SKM-1 treated with dmso at 0.1 percent for 144 hours (cell line): ENCODE results near the gene CAV1.

ENCODE experiments used
- DNase-seq: peaks from one replicate; lab custom pipeline; 2025; ENCODE audit not compliant: unreplicated experiment; lab: John Stamatoyannopoulos, UW

Gene CAV1

DNA sequence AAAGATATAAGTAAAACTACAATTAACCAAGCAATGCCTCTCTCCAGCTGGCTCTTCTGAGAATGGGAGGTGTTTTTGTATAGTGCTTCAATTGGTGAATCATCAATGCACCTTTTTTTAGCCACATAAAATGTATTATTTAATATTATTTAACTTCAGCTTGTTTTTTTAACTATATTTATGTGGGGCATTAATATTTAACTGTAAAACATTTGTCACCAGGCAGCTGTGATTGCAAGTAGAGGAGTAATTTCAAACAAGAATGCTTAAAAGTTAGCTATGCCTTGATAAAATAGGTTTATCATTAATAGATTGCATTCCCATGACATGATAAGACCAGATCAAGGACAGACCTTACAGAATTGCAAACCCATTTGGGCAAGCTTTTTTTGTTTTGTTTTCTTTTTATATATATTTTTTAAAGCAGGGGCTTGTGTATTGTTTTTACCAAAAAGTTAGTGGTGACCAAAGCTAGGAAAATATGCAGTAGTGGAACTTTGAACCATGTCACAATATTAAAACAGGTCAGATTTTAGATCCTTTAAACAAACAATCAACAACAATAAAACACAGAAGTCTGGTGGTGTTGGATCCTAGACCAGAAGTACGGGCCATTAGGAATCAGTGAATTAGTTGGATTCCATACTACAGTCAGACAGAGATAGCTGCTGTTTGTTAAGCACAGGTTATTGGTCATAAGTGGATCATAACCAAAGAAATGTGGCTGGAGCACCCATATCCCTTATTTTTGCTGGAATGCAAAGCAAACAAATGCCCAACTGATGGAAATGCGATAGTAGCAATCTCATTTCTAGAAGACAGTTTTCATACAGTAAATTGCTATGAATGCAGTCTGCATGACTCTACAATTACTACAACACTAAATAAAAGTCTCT is 22.4 kb upstream of the CAV1 start:
- no peak for DNase-seq

DNA sequence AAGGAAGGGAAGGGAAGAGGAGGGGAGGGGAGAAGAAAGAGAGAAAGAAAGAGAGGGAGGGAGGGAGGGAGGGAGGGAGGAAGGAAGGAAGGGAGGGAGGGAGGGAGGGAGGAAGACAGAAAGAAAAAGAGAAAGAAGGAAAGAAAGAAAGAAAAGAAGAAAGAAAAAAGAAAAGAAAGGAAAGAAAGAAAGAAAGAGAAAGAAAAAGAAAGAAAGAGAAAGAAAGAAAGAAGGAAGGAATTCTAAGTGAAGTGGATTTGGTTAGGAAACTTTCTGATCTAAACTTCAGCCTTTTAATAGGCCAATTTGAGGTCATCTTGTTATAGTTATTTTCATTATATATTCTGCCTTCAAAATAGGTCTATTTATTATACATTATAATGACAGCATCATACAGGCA is 21.0 kb upstream of the CAV1 start:
- no peak for DNase-seq

DNA sequence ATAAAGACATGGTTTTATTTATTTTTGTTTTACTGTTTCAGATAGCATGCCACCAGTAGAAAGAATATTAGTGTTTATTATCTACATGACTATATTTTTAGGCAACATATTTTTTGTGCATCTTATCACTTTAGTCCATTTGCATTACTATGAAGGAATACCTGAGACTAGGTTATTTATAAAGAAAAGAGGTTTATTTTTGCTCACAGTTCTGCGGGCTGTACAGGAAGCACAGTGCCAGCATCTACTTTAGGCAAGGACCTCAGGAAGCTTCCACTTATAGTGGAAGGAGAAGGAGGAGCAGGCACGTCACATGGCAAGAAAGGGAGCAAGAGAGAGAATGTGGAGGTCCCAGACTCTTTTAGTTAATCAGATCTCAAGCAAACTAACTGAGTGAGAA is 19.6 kb upstream of the CAV1 start:
- no peak for DNase-seq

DNA sequence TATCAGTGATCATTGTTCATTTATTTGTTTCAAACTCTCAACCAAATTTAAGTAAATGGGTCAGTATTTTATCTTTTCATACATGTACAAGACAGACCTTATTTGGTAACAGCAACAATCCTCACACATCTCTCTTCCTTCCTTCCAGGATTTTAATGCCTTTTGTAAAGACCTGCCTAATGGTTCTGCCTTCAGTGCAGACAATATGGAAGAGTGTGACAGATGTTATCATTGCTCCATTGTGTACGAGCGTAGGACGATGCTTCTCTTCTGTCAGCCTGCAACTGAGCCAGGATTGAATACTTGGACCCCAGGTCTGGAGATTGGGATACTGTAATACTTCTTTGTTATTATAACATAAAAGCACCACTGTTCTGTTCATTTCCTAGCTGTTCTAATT is 19.0 kb upstream of the CAV1 start:
- DNase-seq, result no peak

DNA sequence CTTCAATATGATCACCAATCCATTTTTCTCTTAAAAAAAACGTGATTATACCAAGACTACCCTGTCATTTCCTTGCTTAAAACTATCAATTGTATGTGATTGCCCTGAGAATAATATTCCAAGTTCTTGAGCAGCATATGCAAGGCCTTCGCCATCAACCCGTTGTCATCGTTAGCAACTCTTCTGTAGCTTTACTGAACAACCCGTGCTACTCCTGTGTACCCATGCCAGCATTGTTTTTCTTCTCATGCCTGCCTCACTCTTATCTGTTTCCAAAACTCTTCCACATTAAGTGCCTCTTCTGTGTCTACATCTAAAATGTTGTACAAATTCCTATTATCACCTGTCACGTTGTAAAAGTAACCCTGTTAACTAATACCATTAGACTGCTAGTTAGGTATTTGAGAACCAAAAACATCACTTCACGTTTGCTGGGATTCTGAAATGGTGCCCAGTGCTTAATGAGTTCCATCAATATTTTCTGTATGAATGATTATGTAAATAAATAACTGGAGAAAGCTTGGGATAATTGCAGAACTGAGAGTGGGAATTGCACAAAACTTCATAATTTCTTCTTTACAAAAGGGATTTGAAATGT is 14.8 kb upstream of the CAV1 start:
- DNase-seq, result no peak

DNA sequence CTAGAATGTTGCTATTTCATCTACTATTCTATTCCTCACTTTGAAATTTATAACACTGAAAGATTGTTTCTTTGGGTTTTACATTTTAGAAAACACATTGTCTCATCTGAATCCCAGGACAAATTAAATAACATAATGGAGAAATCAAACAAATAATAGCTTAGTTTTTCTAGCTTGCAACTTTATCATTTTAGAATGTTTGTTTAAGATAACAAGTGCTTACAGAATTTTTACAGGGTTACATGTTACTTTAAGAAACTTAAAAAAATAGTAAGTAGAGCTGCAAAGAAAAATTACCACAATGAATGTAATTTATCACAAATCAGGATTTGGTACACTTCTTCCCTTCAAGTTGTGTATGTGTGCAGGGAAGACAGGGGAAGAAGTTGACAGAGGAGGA is 14.0 kb upstream of the CAV1 start:
- no peak for DNase-seq

DNA sequence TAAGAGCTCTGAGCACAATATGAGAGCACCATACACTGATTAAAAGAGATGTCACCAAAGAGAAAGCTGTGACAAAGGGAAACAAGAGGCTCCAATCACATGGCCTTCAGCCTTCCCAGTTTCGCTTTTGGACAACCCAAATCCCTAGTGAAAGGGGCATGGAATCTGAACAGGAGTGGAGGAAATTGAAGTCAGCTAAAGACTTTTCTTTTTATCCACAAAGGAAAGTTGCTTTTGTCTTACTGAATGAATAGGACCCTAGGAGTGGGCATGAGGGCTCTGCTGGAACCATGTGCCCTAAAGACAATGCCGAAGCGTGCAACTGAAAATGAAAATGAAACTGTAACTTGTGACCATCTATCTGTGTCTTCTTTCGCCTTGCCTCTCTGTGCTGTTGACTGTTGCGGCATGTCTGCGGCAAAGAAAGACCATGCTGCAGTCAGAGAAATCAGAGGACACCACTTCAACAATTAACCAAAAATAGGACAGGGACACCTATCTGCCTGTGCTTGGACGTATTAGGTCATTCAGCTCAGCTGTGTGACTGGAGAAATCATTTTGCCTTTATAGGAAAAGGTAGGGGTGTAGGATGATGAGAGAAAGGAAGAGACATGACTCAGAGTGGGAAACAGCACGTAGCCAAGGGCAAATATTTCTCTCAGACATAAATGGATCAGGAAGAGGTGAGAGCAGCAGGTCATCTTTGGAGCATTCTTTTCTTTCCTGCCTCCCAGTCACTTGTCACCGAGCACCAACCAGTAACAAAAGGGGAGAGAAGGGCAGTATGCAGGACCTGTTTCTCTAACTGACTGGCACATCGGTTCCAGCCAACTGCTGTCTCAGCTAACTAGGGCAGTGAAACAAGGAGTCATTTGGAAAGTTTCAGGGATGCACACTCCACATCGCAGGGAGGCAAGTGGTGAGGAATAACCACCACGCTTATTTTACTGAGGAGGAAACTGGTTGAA is 13.0 kb upstream of the CAV1 start:
- DNase-seq, result no peak

DNA sequence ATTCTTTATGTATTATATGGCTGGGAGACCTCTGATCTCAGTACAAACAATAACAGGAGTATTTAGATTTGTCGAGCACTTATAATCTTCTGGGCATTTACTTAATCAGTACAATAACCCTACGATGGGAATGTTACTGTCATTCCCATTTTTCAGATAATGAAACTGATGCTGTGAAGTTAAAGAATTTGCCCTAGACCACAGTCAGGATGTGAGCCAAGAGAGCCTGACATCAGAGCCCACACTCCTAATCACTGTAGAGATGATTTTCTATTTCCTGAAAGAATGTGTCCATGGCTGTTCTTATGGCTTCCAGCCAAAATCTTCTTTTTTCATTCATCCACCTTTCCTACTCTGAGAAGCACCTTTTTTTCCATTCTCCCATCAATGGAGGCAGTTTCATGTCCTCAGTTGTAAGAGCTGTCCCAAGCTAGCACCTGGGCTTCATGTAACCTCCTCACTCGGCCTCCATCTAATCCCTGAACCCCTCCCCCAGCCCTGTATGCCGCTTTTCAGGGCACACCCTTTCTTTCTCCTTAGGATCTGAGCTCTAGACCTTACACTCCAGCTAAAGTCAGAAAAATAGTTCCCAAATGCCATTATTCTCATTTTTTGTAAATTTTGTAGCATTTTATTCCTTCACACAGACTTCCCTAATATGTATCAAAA is 12.2 kb upstream of the CAV1 start:
- DNase-seq, result no peak

DNA sequence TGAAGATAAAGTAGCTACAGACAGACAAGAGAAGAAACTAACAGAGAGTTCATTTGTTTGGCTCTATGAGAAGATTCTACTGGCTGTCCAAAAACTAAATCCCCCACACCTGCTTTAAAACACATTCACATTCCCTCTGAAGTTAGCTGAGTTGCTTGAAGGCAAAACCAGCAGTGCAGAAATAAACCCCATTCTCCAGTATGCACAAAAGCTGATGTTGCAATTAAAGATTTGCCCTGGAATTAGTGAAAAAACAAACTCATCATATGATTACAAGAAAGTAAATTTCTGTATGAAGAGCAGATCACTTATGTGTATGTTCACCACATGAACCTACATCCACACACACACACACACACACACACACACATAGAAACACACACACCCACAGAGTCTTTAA is 9.3 kb upstream of the CAV1 start:
- no peak for DNase-seq

DNA sequence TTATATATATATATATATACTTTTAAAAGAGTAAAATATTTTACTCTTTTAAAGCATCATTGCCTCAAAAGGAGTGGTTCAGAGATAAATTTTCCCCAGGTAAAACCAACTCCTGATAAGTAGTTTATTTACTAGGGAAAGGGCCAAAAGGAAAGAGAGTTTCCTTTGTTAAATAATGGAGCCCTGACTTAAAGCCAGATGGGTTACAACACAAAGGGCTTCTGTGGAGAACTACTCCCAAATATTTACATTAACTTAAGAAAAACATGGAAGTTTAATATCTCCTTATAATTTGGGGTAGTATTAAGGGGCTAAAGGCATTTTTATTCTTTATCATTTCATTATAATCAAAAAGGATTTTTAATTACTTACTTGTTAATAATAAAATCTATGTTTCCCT is 8.5 kb upstream of the CAV1 start:
- DNase-seq, result no peak

DNA sequence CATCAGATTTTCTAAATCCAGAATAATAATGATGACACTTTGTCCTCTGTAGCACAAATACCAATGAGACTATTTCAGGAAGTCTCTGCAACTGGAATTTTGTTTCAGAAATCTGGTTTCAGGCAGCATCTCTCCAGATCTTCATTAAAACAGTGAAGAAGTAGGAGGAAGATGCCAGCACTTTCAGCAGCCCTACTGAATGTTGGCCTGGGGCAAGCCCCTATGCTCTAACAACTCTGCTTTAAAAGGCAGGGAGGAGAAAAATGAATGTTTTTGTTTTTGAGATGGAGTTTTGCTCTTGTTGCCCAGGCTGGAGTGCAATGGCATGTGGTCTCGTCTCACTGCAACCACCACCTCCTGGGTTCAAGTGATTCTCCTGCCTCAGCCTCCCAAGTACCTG is 7.2 kb upstream of the CAV1 start:
- no peak for DNase-seq

DNA sequence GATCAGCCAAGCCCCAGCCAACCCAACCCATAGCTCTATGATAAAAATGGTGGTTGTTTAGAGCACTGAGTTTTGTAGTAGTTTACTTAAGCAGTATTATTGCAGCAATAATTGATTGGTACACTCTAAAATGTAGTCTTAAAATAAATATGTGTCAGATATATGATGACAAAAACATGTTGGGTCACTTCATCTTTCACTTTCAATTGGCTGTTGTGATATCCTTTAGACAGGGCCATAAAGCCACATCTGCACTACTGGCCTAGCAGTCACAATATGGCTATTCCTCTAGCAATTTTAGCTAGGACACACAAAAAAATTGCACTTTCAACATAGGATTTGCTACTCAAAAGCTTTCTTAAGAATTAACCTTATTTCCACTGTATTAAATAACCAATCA is 5.9 kb upstream of the CAV1 start:
- no peak for DNase-seq

DNA sequence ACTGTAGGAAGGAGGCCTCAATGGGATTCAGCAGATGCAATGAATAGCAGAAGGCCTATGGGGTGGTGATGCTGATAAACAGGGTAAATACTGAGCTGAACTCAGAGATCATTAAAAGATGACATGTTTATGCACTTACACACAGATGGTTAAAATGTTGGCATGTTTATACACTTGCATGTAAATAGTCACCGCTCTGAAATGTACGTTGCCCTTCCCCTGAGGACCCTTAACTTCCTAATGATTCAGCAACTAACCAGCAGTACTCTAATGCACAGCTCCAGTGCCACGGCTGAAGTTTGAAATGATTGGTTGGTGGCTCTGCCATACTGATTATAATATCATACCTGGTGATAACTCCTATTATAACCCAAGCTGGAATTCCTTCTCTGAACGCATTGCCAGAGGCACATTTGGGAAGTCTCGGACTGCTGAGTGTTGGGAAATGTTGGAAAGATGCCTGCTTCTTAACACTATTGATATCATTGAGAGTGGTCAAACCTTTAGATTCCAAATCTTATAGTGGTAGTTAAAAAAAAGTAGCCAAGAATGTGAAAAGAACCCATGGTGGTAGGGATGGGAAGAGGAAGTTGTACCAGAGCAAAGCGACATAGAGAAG is 3.7 kb upstream of the CAV1 start:
- no peak for DNase-seq

DNA sequence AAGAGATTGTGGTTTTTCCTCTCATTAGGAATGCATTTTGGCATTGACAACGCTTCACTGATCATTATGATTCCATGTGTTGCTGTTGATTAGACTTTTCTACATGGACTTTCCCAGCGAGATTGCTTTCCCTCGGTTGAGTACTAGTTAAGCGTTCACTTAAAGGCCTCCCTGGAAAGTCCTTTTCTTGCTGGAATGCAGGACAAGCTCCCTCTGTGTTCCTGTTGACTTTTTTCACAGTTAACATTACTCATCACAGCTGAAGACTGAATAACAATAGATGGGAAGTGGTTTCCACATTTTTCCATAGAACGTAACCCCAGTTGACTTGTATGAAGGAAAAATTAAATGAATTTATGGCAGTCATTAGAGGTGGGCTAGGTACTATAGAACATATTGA is 2.6 kb upstream of the CAV1 start:
- no peak for DNase-seq

DNA sequence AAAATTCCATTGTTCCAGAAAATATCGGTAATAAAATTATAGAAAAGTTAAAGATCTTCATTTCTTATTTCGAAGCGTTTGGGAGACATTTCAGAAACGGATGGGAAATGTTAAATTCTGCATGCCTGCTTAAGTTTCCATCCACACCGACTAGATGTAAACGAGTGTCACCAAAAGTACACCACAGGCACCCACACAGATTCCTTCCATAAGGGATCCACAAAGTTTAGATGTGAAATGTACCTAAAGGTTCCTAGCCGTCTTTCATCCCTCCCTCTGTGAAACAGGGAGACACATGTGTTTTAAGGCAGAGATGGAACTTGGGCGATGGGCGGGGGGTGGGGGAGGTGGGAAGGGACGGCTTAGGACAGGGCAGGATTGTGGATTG is 621 bp upstream of the CAV1 start:
- DNase-seq, result no peak

DNA sequence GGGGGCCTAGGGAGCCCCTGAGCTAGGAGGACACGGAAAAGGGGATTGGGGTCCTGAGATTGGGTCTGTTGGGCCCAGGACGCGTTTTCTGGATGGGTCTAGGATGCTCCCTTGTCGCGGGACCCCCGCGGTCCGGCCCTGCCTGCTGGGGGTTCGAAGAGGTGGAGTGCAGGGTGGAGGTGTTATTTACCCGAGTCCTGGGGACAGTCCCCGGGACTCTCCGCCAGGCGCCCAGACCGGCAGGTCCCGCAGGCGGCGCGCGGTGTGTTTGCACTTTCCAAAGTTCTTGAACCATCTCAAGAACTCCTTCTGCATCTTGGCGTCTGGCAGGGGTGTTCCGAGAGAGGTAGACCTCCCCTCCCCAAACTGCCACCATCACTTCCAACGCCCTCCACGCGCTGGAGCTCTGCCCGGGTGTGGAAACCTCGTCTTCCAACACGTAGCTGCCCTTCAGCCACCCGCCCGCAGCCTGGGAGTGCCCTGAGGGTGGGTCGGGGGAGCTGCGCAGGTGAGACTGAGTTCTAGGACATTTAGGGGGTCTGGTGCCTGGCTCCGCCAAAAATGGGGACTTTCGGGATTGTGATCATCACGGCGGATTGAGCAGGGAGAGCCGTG is 569 bp downstream of the CAV1 start:
- no peak for DNase-seq

DNA sequence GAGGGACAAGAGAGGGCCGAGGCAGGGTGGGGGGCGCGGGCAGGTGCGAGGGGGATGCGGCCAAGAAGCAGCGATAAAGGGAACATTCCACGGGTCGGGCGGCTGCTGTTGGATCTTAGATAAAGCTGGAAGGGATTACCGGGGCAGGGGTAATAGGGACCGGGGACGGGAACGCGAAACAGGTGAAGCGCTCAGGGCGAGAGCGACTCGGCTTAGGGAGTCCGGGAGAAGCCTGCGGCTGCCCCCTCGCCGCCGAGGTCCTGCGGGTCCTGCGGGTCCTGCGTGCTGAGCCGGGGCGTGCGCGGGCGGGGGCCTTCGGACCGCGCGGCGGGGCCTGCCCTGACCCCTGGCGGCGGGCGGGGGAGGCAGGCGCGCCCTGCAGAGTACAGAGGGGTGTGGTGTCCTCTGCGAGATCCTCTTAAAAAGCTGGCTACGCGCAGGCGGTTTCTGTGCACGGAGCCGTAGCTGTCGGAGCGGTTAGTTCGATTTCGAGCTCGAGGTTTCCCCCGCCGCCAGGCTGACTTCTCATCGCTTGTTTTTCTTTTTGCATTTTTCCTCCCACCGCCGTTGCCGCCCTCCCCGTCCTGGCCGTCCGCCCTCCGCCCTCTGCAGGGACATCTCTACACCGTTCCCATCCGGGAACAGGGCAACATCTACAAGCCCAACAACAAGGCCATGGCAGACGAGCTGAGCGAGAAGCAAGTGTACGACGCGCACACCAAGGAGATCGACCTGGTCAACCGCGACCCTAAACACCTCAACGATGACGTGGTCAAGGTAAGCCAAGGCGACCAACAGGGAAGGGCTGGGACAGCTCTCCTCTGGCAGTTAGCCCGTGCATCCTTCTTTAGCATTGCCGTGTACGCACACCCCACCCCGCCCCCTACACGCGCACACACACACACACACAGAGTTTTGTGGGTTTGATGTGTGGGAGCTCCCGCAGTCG is 1.4 kb downstream of the CAV1 start:
- DNase-seq, result peak; percentile 63

DNA sequence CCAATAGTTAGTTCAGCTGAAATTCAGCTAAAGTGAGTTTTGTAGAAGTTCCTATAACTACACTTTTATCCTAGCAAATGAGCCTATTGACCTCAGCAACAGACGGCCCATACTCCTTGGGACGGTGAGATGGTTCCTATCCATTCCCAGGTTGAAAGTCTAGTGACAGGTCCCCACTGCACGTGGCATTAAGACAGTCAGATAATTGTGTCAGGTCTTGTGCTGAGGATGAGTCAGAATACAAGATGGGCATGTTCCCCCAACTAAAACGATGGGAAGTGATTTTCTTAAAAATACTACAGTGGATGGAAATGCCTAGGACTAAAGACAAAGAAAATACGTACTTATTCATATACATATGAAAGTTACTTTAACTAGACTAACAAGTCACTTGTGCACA is 2.1 kb downstream of the CAV1 start:
- no peak for DNase-seq

DNA sequence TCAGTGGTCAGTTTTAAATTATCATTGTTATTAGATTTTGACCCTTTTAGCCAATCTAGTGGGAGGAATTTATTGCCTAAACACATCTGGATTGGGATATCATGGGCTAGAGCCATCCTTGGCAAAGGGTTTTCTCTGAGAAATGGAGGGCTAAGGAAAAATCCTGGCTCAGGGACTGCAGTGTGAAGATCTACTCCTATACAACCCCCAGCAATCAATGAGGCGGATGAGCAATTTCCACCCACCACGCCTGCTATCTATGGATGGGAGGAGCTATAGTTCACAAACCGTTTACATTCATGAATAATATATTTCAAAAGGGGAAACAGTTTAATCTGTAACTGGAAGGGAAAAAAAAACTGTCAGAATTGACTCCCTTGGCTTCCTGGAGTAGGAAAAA is 2.7 kb downstream of the CAV1 start:
- DNase-seq, result no peak
